Measurements from ENCODE around the gene LRRN4CL. TPM values are rescaled to one million over a fixed set of nuclear protein-coding genes. Genes with fewer than 3 reads are reported as not detected.
A peak's percentile ranks its signal among the peaks of the same experiment; 100 is the strongest.

Gene LRRN4CL
- total and polyA plus RNA-seq, 9 of the 15 experiments (the other 6 are each of a cell fraction or from before 2014, with no cell fraction given) = 0.03 to 0.11 (median 0.05) TPM; not detected in 4

- TF ChIP-seq PML (IDR thresholded peaks at IDR 0.05; ENCODE audit: low read length) (0 out of 2 replicates have a peak, but pooled peaks have one; percentile 15), FUS (optimal IDR thresholded peaks at IDR 0.05; ENCODE audit: low read depth, low read length) (no peak), EHMT2 (IDR thresholded peaks at IDR 0.05) (no peak), ZNF639 (CRISPR knock-in tag; conservative IDR thresholded peaks at IDR 0.05 in 1 of 2, IDR thresholded peaks at IDR 0.05 in 1 of 2) (peak in 1 of 2 experiments; percentile 75; a peak in 2 of 4 replicates), THAP7 (CRISPR knock-in tag; IDR thresholded peaks at IDR 0.05) (no peak), MYNN (IDR thresholded peaks at IDR 0.05) (no peak), MYNN (CRISPR knock-in tag; IDR thresholded peaks at IDR 0.05) (no peak), NR2C1 (IDR thresholded peaks at IDR 0.05) (peak; percentile 99), NR2C1 (tag; IDR thresholded peaks at IDR 0.05) (peak; percentile 99), ZBTB26 (CRISPR knock-in tag; IDR thresholded peaks at IDR 0.05) (no peak), ETS1 (conservative IDR thresholded peaks at IDR 0.05; ENCODE audit: control insufficient read depth, low read depth, low read length) (no peak), E2F8 (IDR thresholded peaks at IDR 0.05; ENCODE audit: low read depth, partially characterized antibody) (peak; percentile 87)
These were observed 39.0 kb upstream of the LRRN4CL start, which contains the start of gene TTC9C (continued) for GRCh38 chr11:62728171-62728988.

All from K562 (cell line).